HG02759 (cell line): Measurements from ENCODE around the gene MAD2L1.
"Not testable (repeated sequence)": the region's sequence is repeated elsewhere in the genome, so short reads cannot be mapped to it uniquely, and the experiment has no call there.

ENCODE experiments used
- ATAC-seq: cut with Tn5 transposase; IDR thresholded peaks from one replicate; pipeline ENCODE4 v1.9.1; 2021; ENCODE audit warnings: mild to moderate bottlenecking, moderate library complexity; ENCODE audit not compliant: unreplicated experiment

MAD2L1 gene

DNA sequence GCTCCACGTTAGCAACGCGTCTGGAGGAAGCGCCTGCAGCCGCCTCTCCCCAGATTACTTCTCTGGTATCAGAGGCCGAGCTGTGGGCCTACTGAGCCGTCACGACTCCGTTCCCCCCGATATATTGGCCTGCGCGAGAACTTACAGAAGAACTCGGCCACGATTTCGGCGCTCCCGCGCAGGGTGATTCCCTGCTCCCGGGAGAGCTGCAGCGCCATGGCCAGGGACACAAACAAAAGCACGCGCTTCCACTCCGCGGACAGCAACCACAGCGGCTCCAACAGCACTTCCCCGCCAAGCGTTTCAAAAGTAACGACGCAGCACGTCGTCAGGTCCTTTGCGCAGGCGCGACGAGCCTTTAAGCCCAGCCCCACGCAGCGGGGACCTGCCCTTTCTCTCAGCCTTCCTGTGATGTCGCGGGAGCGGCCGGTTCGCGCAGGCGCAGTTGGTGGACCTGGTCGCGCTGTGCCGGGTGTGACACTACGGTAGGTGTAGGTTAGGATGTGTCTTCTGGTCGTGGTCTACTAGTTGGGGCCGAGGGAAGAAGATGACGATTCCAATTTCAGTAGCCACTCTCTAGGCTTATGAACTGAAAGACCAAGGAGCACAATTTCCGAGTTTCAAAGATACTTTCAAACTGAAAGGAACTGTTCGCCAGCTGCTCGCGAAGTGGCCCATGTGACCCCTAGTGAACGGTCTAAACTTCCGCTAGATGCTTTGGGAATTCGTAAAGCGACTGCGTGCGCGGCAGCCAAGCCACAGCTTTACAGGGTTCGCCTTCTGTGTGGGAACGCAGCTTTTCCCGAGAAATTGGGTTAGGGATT lies at the start of gene MAD2L1:
TSS of gene MAD2L1 (minus strand) at position 332 of the 824 bp plus-strand sequence. CDS start at position 218, 114 bp downstream.
- peak; percentile 85 for ATAC-seq

DNA sequence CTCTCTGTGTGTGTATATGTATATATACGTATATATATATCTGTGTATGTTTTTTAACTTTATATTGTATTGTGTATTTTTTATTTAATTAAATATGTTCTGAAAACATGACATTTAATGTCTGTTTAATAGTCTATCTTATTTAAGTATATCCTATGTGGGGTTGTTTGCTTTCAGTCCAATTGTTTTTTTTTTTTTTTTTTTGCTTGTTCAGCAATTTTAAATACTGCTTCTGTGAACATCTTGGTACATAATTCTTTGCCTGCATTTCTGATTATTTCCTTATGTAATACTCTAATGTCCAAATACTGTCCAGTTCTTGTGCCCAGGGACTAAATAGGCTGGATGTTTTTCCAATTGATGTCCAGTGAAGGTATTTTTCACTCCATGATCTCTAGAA lies 45.1 kb upstream of the MAD2L1 start:
- ATAC-seq = no peak

DNA sequence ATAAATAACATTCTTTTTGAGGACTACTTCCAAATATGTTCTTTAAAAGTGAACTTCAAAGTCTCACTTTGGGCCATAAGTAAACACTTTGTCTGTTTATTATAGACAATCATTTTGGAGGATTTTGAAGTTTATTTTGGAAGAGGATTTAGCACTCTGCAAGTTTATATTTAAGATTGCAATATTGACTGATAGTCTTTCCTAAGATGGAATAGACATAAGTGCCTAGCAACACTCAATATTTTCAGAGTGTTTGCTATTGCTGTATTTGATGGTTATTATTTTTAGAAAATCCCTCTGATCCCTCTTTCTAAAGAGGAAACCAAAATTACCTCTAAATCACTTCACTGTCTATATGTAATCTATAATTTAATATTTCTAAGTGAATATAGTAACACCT lies 42.8 kb upstream of the MAD2L1 start:
- no peak for ATAC-seq

DNA sequence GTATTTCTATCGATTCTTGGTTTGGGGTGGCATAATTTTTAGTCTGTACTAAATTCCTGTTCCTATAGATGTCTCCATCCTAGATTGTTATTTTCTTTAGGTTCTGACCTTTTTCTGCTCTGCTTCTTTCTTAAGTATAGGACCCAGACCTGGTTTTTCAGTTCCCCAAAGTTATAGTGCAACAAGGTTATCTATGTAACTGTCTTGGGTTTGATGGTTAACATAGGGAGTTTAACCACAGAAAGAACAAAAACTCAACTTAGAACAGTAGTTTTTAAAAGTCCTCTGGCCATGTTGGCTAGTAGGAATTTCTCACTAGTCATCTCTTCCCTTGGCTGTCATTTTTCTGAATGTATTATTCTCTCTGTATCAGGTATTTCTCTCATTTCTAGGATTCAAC lies 38.8 kb upstream of the MAD2L1 start:
- ATAC-seq = peak; percentile 94

DNA sequence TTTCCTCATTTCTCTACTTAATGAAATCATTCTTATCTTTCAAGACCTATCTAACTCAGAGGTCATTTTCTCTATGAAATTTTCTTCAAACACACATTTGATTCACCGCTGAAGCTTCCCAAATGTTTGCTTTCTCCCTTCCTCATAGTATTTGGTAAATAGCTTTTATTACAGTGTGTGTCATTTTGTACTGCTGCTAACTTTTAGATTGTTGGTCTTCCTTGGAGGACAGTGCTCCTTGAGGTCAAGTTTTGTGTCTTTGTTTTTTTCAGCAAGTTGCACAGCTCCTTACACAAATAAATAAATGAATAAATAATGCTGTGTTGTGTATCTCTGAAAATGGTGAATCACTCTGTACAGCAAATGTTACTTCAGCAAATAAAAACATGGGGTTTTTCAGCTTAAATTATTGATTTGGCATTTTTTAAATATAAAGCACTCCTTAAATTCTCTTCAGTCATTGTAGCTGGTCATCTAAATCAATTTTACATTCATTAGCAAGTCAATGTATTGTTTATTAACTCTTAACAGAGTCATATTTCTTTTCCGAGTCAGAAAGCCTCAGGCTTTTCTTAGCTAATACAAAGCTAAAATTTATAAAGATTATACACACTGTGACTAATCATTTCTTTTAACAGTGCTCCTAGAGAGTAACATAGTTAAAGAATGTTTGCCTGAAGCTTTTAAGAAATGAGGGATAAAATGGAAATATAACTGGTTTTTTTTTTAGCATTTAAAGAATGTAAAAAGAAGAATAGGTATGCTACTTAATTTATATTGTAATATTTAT lies 30.1 kb upstream of the MAD2L1 start:
- ATAC-seq = no peak

DNA sequence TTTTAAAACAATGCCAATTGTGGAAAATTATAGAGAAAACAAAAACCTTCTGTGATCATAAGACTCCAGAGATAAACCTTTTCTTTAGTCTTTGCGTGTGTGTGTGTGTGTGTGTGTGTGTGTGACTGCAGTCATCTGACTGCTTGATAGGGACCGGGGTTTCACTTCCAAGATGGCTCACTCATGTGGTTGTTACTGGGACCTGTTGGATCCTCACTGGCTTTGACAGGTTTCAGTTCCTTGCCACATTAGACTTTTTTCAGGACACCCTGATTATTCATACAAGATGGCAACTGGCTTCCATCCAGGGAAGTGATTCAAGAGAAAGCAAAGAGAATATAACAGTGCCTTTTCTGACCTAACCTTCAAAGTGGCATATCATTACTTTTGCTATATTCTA lies 21.9 kb upstream of the MAD2L1 start:
- ATAC-seq = no peak

DNA sequence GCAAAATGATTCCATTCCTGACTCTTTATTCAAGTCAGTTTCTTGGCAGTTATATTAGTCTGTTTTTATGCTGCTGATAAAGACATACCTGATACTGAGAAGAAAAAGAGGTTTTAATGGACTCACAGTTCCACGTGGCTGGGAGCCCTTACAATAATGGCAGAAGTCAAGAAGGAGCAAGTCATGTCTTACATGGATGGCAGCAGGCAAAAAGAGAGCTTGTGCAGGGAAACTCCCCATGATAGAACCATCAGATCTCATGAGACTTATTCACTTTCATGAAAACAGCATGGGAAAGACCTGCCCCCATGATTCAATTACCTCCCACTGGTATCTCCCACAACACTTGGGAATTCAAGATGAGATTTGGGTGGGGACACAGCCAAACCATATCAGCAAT lies 21.4 kb upstream of the MAD2L1 start:
- not testable (repeated sequence) for ATAC-seq

DNA sequence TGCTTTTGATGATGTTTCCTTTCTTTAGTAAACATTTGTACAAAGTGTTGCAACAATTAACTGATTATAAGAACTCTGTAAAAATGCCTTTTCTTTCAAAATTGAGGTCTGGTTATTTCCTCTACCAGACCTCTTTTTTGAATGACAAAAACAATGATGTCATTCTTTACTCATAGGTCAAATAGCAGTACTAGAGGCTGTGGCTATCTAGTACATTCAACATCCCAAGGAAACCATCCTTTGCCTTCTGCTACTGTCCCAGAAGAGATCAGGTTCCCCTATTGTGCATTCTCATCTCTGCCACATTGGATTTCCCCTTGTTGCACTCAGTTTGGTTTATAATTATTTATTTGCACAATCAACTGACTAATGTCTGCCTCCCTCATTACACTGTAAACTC lies 19.1 kb upstream of the MAD2L1 start:
- no peak for ATAC-seq

DNA sequence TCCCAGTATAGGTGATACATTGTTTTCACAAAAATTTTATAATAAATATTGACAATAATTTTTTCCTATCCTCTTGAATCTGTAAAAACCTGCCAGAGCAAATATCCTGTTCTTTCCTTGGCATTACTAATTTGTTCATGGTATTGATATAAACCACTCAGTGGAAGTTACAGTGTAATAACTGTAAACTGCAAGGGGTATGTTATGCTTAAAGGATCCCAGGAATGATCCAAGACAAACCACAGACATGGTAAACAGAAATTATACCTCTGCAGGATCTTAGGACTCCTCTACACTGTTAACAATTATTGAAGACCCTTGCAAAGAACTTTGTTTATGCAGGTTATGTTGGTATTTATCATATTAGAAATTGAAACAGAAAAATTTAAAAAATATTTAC lies 17.7 kb upstream of the MAD2L1 start:
- ATAC-seq = no peak

DNA sequence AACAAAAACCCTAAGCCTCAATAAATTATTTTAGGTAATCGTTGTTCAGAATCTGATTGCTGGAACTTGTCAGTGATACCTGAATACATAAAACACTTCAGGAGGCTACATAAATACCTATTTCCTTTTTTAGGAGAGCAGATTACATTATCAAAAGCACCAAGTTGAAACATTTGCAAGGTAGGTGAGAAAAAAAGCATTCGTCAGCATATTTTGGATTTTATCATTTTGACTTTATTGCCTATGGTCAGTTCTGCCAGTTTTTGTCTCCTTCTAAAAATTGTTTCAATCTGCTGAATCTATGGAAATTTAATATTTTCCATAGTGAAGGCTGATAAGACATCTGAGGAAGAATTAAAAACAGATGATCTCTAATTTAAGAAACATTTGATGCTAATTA lies 16.5 kb upstream of the MAD2L1 start:
- no peak for ATAC-seq

DNA sequence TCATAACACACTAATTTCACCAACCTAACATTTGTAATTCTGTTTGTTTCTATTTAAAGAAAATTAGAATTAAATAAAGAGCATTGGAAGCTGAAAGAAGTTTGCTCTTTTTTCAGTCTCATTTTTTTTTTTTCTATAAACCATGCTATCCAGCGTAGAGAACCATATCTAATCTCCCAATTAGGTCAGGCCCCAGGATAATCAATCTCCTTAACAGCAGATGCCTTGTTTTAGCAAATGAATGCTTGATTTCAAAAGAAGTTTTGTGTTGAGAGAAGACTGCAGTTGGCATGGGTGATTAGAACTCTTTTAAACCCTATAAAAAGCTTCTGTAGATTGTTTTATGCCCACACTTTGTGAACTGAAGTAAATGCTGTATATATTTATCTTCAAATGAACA lies 15.6 kb upstream of the MAD2L1 start:
- ATAC-seq = no peak

DNA sequence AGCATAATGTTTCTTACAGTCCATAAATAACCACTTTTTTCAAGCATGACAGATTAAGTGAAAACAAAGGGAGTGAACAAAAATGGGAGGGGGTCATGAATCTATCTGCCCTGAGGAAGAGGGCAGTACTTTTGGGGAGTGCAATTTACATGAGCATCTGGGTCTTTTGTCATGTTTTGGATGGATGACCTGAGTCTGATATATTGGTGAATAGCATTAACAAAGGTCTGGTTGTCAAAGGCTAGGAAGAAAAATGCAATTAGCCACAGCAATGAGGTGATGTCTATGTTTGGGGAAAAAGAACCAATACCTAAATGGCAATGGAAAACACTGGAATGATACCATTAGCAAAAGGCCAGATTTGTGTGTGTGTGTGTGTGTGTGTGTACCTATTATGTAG lies 15.1 kb upstream of the MAD2L1 start:
- no peak for ATAC-seq

DNA sequence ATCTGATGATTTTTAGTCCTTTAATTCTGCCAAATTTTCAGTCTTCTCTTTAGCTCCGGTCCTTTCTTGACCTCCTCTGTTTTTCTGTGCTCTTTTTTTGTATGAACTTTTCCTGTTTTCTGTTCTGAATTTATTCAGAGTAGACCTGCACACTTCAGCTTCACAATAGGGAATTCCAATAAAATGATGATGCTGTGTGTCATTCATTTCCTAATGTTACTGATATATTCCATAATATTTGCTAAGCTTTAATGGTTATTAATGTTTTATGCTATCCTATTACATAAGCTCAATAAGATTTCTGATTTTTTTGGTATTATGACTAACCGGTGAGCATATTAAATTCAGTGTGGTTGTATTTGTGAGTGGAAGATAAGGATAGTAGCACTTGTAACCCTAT lies 13.9 kb upstream of the MAD2L1 start:
- ATAC-seq = no peak

DNA sequence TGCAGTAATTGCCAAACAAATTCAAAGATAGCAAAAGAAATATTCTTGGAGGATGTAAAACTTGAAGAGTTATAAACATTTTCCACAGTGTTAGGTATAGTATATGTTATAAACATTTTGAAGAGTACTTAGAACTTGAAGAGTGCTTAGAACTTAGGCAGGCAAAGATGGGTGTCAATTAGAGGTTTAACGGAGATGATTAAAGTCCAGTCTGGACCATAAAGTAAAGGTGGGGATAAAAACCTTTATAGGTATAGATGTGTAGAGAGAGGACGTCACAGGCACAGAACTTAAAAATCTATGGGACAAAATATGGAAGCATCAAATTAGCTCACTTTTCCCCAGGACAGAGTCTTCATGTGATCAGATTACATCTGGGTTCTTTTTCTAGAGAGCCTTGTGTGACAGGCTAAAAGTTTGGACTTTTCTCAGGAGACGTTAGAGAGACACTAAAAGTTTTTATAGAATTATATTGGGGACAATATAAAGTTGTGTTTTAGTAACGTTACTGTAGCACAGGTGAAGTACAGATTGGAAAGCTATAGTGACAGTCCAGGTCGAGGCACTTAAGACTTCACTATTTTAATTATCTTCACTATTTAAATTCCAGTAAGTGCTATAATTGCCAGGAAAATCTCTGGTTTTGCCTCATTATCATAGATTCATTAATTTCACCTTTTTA lies 13.3 kb upstream of the MAD2L1 start:
- no peak for ATAC-seq

DNA sequence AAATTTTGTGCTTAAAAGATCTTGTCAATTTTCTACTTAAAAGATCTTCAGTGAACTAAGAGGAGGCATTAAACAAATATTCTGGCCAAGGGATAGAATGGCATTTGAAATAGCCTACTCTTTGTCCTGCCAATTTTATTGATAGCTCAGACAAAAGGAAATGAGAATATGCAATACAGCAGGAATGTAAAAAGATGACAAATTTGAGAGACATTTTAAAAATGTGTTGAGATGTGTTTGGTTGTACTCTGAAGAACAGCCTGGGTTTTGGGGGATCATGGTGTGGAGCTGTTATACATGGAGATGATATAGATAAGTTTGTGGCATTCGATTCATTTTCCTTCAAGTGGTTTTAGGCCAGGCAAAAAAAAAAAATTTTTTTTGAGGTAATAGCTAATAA lies 11.6 kb upstream of the MAD2L1 start:
- ATAC-seq = no peak

DNA sequence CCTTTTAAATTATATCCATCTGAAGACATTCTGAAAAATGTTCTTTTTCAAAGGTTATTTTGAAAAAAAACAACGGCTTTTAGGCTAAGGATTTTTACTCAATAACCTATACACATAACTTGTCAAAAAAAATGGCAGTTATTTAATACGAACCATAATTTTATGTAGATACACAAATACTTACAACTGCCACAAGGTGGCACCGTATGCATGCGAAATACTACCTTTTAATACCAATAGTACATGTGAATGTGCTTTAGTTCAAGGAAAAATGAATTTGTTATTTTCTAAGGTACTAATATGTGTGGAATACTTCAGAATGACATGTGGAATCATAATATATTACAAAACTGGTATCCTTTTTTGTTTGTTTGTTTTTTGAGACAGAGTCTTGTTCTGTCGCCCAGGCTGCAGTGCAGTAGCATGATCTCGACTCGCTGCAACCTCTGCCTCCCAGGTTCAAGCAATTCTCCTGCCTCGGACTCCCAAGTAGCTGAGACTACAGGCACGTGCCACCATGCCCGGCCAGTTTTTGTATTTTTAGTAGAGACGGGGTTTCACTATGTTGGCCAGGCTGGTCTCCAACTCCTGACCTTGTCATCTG lies 4.6 kb upstream of the MAD2L1 start:
- ATAC-seq = no peak

DNA sequence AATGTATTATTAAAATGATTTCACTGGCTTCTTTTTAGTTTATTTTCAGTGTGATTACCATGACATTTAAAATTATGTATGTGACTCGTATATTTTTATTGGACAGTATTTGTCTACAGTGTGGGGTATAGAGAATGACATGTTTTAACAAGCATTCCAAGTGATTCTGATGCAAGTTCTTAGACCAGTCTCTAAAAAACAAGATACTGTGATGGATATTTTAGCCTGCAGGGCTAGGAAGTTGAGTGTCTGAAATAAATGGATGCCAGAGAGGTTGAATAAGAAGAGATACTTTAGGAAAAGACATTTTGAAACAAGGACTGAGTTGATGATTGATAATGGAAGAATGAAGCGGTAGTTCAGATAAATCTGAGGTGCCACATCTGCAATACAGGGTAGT lies 3.5 kb upstream of the MAD2L1 start:
- ATAC-seq = no peak

DNA sequence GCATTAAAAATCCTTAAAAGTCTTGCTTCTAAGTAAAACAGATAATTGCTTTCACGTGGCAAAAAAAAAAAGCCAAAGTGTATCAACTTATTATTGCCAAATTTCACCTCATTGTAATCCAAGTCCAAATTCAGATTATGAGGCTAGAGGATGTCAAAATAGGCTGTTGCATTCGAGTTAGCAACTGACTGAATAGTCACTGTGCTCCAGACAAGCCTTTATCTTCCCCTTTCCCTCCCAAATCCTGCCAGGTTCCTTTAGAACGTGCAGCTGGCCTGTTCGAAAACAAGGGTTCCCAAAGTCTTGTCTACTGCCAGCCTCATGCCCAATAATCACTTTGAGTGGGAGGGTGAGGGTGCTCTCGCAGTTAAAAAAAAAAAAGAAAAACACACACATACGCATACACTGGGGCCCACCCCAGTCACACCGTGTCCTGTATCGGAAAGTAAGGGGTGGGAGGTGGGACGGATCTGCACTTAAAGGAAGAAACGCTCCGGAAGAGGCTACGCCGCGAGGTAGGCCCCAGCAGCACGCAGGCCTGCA lies 603 bp downstream of the MAD2L1 start:
- no peak for ATAC-seq

DNA sequence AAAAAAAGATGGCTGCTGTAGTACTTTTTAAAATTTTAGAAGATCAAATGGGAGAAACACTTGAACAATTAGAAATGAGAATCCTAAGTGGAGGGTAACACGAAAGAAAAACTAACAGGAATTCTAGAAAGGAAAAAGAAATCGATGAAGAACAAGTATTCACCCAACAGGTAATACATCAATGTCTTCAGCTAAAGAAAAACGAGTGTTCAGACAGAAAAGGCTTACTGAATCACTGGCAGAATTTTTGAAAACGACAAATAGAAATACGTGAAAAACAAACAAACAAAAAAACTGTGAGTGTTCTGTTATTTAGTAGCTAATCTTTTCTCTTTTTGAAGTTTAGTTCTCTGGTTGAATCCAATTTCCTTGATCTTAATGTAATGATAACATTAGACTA lies 1.8 kb downstream of the MAD2L1 start:
- no peak for ATAC-seq

DNA sequence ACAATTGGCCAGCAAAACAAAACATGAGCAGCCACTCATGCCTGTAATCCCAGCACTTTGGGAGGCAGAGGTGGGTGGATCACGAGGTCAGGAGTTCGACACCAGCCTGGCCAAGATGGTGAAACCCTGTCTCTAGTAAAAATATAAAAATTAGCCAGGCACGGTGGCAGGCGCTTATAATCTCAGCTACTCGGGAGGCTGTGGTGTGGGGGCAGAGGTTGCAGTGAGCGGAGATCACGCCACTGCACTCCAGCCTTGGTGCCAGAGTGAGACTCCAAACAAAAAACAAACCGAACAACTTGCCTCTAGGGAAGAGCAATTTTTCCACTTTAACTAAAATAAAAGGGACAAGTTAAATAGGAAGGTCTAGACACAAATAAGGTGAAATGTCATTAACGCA lies 2.9 kb downstream of the MAD2L1 start:
- ATAC-seq = not testable (repeated sequence)

DNA sequence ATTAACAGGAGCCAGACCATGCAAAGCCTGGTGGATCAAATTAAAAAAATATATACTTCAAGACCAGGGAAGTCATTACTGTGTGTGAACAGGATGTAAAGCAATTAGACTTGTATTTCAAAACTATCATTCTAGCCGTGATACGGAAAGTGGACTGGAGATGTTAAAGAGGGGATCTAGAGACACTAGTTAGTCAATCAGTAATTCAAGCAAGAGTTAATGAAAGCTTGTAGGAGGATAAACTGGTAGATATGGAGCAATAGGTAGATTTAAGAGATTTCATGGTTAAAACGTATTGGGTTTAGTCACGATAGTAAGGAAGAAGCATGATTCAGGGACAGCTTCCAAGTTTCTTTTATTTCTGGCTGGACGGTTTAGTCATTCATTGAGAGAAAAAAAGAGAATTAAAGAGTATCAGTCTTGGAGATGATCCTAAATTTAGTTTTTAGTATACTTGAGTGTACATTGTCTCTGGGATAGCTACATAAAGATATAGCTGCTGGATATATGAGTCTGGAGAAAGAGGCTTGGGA lies 3.9 kb downstream of the MAD2L1 start:
- ATAC-seq = no peak
